ENCODE results near the gene TMCO6.
A peak's percentile ranks its signal among the peaks of the same experiment; 100 is the strongest.
"Not testable (repeated sequence)": the region's sequence is repeated elsewhere in the genome, so short reads cannot be mapped to it uniquely, and the experiment has no call there.

TMCO6 gene

DNA sequence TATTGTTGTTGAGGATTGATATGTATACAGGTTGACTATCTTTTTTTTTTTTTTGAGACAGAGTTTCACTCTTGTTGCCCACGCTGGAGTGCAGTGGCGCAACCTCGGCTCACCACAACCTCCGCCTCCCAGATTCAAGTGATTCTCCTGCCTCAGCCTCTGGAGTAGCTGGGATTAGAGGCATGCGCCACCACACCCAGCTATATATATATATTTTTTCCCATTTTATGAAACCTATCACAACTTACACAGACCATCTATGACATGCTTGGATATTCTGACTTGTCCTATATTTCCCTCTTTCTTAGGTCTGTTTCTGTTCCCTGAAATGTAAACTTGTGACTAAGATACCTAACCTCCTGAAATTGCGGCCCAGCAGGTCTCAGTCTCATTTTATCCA, 11.3 kb upstream of the TMCO6 start:
- DNase-seq (ENCODE audit: low read depth, low spot score) = no peak

GRCh38 chr5:140628711-140629110, 10.5 kb upstream of the TMCO6 start:
- H3K4me3 ChIP-seq (ENCODE audit: low read length) = no peak overlapping the region
- DNase-seq (ENCODE audit: low read depth, low spot score) = no peak

More for the DNA sequence above, 11.3 kb upstream of the TMCO6 start:
- H3K4me3 ChIP-seq (ENCODE audit: low read length) = no peak overlapping the region

GRCh38 chr5:140630292-140631035, 8.8 kb upstream of the TMCO6 start:
- DNase-seq (ENCODE audit: low read depth, low spot score) = no peak
- no peak overlapping the region for H3K4me3 ChIP-seq (ENCODE audit: low read length)

DNA sequence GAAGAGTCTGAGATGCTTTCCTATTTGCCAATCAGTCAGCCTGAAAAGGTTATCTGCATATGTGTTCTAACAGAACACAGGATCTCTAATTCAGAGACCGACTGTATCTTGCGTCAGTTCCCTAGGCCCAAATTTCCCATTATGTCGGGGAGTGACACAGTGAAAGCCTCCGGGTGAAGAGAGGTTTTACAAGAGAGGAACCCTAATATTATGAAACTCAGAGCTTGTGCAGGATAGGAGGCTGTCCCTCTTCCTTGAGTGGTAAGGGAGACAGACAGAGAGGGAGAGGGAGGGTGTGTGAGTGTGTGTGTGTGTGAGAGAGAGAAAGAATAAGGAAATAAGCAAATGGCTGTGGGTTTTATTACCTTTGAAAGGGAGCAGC, 8.2 kb upstream of the TMCO6 start:
- no peak for DNase-seq (ENCODE audit: low read depth, low spot score)
- H3K4me3 ChIP-seq (ENCODE audit: low read length) = no peak overlapping the region

- no peak for DNase-seq (ENCODE audit: low read depth, low spot score)
These were observed 7.4 kb upstream of the TMCO6 start for GRCh38 chr5:140631831-140632365.

GRCh38 chr5:140632366-140633020, 6.8 kb upstream of the TMCO6 start:
- no peak for DNase-seq (ENCODE audit: low read depth, low spot score)
- no peak overlapping the region for H3K4me3 ChIP-seq (ENCODE audit: low read length)

More at GRCh38 chr5:140631831-140632365, 7.4 kb upstream of the TMCO6 start:
- no peak overlapping the region for H3K4me3 ChIP-seq (ENCODE audit: low read length)

DNA sequence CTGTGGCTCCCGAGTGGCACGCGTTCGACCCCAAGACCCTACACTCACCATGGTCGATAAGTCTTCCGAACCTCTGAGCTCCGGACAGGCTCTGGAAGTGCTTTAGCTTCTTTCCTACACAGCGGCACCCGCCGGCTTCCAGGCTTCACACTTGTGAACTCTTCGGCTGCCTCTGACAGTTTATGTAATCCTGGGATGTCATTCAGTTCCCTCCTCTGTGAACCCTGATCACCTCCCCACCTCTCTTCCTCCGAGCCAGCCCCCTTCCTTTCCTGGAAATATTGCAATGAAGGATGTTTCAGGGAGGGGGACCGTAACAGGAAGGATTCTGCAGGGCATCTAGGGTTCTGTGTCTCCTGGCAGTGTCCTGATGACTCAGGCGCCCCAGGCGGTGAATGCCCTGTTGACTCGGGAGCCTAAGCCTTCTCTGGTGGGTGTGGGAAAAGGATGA, 6.2 kb upstream of the TMCO6 start, which contains the start of gene CD14:
CD14 (minus strand) TSS at position 155 of the 451 bp plus-strand sequence; CDS start at position 51, 104 bp downstream.
- no peak within 1 kb of the TSS for H3K4me3 ChIP-seq (ENCODE audit: low read length)
- no peak for DNase-seq (ENCODE audit: low read depth, low spot score)

DNA sequence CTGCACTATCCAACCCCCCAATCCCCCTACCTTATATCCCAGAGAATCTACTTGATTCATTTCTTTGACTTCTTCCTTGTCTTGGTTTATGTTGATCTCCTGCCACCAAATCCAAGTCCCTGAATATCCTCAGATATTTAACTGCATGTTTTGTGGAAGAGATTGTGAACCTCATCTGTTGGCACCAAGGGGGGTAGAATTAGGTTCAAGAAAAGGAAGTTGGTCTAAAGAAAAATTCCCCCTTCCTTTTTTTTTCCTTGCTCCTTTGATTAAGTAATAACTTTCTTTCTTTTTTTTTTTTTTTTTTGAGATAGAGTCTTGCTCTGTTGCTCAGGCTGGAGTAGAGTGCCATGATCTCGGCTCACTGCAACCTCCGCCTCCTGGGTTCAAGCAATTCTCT, 5.8 kb upstream of the TMCO6 start:
- DNase-seq (ENCODE audit: low read depth, low spot score) = no peak
- H3K4me3 ChIP-seq (ENCODE audit: low read length) = no peak overlapping the region

DNA sequence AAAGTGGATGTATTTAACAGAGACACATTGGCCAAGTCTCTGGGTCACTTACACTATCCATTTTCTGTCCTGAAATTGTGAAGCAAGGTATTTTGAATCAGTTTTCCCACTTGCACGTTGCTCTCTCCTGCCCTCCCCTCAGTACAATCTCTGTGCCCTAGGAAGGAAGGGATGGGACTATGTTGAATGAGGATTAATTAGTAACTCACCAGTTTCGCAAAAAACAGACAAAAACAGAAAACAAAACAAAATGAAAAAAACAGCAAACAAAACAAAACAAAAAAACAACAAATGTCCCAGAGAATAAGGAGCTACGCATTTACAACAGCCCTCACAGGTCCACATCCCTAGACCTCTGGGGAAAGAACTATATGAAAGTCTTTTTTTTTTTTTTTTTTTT, 5.1 kb upstream of the TMCO6 start:
- H3K4me3 ChIP-seq (ENCODE audit: low read length) = no peak overlapping the region
- DNase-seq (ENCODE audit: low read depth, low spot score) = no peak

- no peak for DNase-seq (ENCODE audit: low read depth, low spot score)
- no peak overlapping the region for H3K4me3 ChIP-seq (ENCODE audit: low read length)
These were observed 3.7 kb upstream of the TMCO6 start for GRCh38 chr5:140635291-140636257.

DNA sequence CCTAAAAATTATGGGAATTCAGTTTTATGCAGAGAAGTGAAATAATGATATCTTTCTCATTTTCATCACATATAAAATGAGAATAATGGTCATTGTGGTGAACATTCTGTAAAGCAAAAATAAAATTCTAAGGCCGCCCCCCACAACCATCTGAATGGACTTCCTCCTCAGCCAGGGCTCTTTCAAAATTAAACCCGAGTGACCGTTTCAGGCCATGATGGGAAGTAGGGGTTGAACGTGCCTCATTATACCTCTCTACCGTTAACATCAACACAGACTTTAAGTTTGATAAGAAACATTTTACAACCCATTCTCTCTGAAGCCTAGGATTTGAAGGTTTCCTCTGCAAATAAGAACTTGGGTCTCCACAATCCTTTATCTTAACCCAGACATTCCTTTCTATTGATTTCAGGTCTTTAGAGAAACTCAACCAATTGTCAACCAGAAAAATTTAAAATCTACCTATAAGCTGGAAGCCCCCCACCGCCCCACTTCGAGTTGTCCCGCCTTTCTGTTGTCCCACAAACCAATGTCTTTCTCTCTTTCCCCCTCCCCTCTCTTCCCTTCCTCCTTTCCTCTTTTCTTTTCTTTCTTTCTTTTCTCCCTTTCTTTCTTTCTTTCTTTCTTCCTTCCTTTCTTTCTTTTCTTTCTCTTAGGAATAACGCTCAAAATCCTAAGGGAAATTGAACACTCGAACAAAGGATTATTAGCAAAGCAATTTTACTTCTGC, 1.7 kb upstream of the TMCO6 start:
- no peak overlapping the region for H3K4me3 ChIP-seq (ENCODE audit: low read length)
- DNase-seq (ENCODE audit: low read depth, low spot score) = no peak

GRCh38 chr5:140638898-140639147, 428 bp upstream of the TMCO6 start:
- peak overlapping the region; percentile 88 for H3K4me3 ChIP-seq (ENCODE audit: low read length)
- DNase-seq (ENCODE audit: low read depth, low spot score) = not testable (repeated sequence)

DNA sequence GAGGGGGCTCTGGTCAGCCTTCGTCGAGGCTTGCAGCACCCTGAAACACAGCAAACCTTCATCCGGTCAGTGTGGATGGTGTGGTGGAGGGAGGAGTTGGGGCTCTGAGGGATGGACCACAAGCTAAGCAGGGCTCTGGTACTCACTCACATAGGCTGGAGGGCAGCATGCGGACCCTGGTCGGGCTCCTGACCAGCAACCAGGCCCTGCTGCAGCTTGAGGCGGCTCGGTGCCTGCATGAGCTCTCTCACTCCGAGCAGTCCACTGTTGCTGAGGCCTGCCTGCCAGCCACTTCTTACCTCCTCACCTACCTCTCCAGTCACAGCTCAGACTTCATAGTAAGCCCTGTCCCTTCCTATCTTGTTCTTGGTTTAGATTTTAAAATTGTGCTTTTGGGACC, 2.5 kb downstream of the TMCO6 start:
- no peak for DNase-seq (ENCODE audit: low read depth, low spot score)
- H3K4me3 ChIP-seq (ENCODE audit: low read length) = no peak overlapping the region

- no peak overlapping the region for H3K4me3 ChIP-seq (ENCODE audit: low read length)
- DNase-seq (ENCODE audit: low read depth, low spot score) = no peak
These were observed 3.5 kb downstream of the TMCO6 start for GRCh38 chr5:140642718-140643117.

- H3K4me3 ChIP-seq (ENCODE audit: low read length) = peak overlapping the region; percentile 95
- DNase-seq (ENCODE audit: low read depth, low spot score) = no peak
These were observed 7.8 kb downstream of the TMCO6 start for GRCh38 chr5:140647042-140647419.

DNA sequence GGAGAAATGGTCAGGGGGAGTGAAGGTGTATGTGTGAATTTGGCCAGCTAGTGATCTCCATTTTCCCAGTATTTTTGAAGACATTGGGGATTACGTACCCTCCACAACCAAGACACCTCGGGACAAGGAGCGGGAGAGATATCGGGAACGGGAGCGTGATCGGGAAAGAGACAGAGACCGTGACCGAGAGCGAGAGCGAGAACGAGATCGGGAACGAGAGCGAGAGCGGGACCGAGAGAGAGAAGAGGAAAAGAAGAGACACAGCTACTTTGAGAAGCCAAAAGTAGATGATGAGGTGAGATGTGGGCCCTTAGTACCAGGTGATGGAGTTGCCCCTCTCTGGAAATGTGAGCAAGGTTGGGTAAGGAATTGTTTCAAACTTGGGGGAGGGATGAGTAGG, 19.6 kb downstream of the TMCO6 start:
- no peak for DNase-seq (ENCODE audit: low read depth, low spot score)
- no peak overlapping the region for H3K4me3 ChIP-seq (ENCODE audit: low read length)

- not testable (repeated sequence) for H3K4me3 ChIP-seq (ENCODE audit: low read length); DNase-seq (ENCODE audit: low read depth, low spot score)
These were observed 21.1 kb downstream of the TMCO6 start for GRCh38 chr5:140660371-140660770.

DNA sequence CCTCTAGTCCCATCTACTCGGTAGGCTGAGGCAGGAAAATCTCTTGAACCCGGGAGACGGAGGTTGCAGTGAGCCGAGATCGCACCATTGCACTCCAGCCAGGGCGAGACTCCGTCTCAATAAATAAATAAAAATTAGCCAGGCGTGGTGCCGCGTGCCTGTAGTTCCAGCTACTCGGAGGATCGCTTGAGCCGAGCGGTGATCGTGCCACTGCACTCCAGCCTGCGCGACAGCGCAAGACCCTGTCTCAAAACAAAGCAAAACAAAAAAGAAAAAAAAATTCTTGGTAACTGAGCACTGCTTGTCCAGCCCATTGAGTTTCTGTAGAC, 24.7 kb downstream of the TMCO6 start:
- DNase-seq (ENCODE audit: low read depth, low spot score) = no peak
- peak overlapping the region; percentile 77 for H3K4me3 ChIP-seq (ENCODE audit: low read length)

All from Jurkat, Clone E6-1 (cell line).